Skeletal muscle tissue (tissue), 4 donors: ENCODE measurements around the gene SLC13A1. TPM values are rescaled to one million over a fixed set of nuclear protein-coding genes. Genes with fewer than 3 reads are reported as not detected.

ENCODE experiments used
- H3K27ac ChIP-seq: one replicate; pipeline ENCODE4 v1.7.0; 2013; ENCODE audit warnings: mild to moderate bottlenecking, low read depth, low read length, inconsistent platforms
- H3K27me3 ChIP-seq, 3 donors: one replicate each; pipeline ENCODE4 v1.7.0; 2013; ENCODE audit warnings: low read length in 3 of 3; ENCODE audit not compliant: control insufficient read depth in 3 of 3, insufficient read depth in 3 of 3
- H3K36me3 ChIP-seq, 3 donors: one replicate each; pipeline ENCODE4 v1.7.0; 2013; ENCODE audit warnings: low read length in 3 of 3; ENCODE audit not compliant: control insufficient read depth in 3 of 3, insufficient read depth in 3 of 3
- H3K4me1 ChIP-seq, 3 donors: one replicate each; pipeline ENCODE4 v1.7.0; 2013; ENCODE audit warnings: low read length in 3 of 3, mild to moderate bottlenecking in 3 of 3; ENCODE audit not compliant: control insufficient read depth in 3 of 3, insufficient read depth in 3 of 3
- H3K4me3 ChIP-seq, 3 donors: one replicate each; pipeline ENCODE4 v1.7.0; 2013; ENCODE audit warnings: low read length in 3 of 3
- H3K9ac ChIP-seq, 3 donors: one replicate each; pipeline ENCODE4 v1.7.0; 2013; ENCODE audit warnings: low read length in 3 of 3, mild to moderate bottlenecking in 3 of 3, moderate library complexity in 2 of 3, low read depth in 1 of 3
- H3K9me3 ChIP-seq, 3 donors: one replicate each; pipeline ENCODE4 v1.7.0; 2013; ENCODE audit warnings: low read length in 3 of 3; ENCODE audit not compliant: control insufficient read depth in 3 of 3
- total RNA-seq: library from RNA; depleted of rRNA; stranded (reverse); fragments of >200 nt; gene quantifications from one replicate; pipeline ENCODE4 v1.2.3, GENCODE V29; 2014
- donor health status: Osteomylitis.

The SLC13A1 gene
- total RNA-seq, 1 donor from 2014 or later, result not detected

GRCh38 chr7:123133924-123134323 lies 65.8 kb downstream of the SLC13A1 start:
- no peaks in the 10 kb centered on the region for H3K4me1 ChIP-seq
- no peak overlapping the region for H3K27ac ChIP-seq

GRCh38 chr7:123131961-123132360 lies 67.8 kb downstream of the SLC13A1 start:
- Histone ChIP-seq H3K4me1 (no peaks in the 10 kb centered on the region), H3K4me3 (no peak overlapping the region), H3K36me3 (no peaks in the 10 kb centered on the region), H3K27ac (no peak overlapping the region), H3K9me3 (no peaks in the 10 kb centered on the region), H3K9ac (no peak overlapping the region), H3K27me3 (no peaks in the 10 kb centered on the region)

More at GRCh38 chr7:123133924-123134323, 65.8 kb downstream of the SLC13A1 start:
- H3K36me3 ChIP-seq, result no peaks in the 10 kb centered on the region
- no peaks in the 10 kb centered on the region for H3K9me3 ChIP-seq
- H3K9ac ChIP-seq, result no peak overlapping the region
- no peak overlapping the region for H3K4me3 ChIP-seq
- no peaks in the 10 kb centered on the region for H3K27me3 ChIP-seq

- H3K4me1 ChIP-seq, result no peaks in the 10 kb centered on the region
- no peaks in the 10 kb centered on the region for H3K36me3 ChIP-seq
- no peak overlapping the region for H3K27ac ChIP-seq
- no peaks in the 10 kb centered on the region for H3K9me3 ChIP-seq
- H3K27me3 ChIP-seq, result no peaks in the 10 kb centered on the region
- H3K9ac ChIP-seq, result no peak overlapping the region
- no peak overlapping the region for H3K4me3 ChIP-seq
Measured at GRCh38 chr7:123131556-123131955, 68.2 kb downstream of the SLC13A1 start.

GRCh38 chr7:123131140-123131539 lies 68.6 kb downstream of the SLC13A1 start:
- no peaks in the 10 kb centered on the region for H3K9me3 ChIP-seq
- no peaks in the 10 kb centered on the region for H3K36me3 ChIP-seq
- H3K9ac ChIP-seq, result no peak overlapping the region
- H3K27me3 ChIP-seq, result no peaks in the 10 kb centered on the region
- H3K27ac ChIP-seq, result no peak overlapping the region
- no peak overlapping the region for H3K4me3 ChIP-seq
- H3K4me1 ChIP-seq, result no peaks in the 10 kb centered on the region

- H3K27me3 ChIP-seq, result no peaks in the 10 kb centered on the region
- no peak overlapping the region for H3K4me3 ChIP-seq
- H3K27ac ChIP-seq, result no peak overlapping the region
- no peaks in the 10 kb centered on the region for H3K9me3 ChIP-seq
- no peak overlapping the region for H3K9ac ChIP-seq
- H3K4me1 ChIP-seq, result no peaks in the 10 kb centered on the region
- H3K36me3 ChIP-seq, result no peaks in the 10 kb centered on the region
Measured at GRCh38 chr7:123126691-123127090, 73.1 kb downstream of the SLC13A1 start.

- H3K27ac ChIP-seq, result no peak overlapping the region
- no peak overlapping the region for H3K4me3 ChIP-seq
- H3K36me3 ChIP-seq, result no peaks in the 10 kb centered on the region
- no peak overlapping the region for H3K9ac ChIP-seq
- no peaks in the 10 kb centered on the region for H3K27me3 ChIP-seq
- H3K9me3 ChIP-seq, result no peaks in the 10 kb centered on the region
- H3K4me1 ChIP-seq, result no peaks in the 10 kb centered on the region
Measured at GRCh38 chr7:123126171-123126570, 73.6 kb downstream of the SLC13A1 start.

- H3K27ac ChIP-seq, result no peak overlapping the region
- H3K4me1 ChIP-seq, result no peaks in the 10 kb centered on the region
- no peaks in the 10 kb centered on the region for H3K9me3 ChIP-seq
- H3K27me3 ChIP-seq, result no peaks in the 10 kb centered on the region
- no peaks in the 10 kb centered on the region for H3K36me3 ChIP-seq
- H3K4me3 ChIP-seq, result no peak overlapping the region
- H3K9ac ChIP-seq, result no peak overlapping the region
Measured at GRCh38 chr7:123125231-123125630, 74.5 kb downstream of the SLC13A1 start.

- H3K27ac ChIP-seq, result no peak overlapping the region
- no peaks in the 10 kb centered on the region for H3K9me3 ChIP-seq
- no peaks in the 10 kb centered on the region for H3K27me3 ChIP-seq
- no peaks in the 10 kb centered on the region for H3K36me3 ChIP-seq
- no peak overlapping the region for H3K9ac ChIP-seq
- no peak overlapping the region for H3K4me3 ChIP-seq
- H3K4me1 ChIP-seq, result no peaks in the 10 kb centered on the region
Measured at GRCh38 chr7:123122916-123123315, 76.9 kb downstream of the SLC13A1 start.

GRCh38 chr7:123120286-123120685 lies 79.5 kb downstream of the SLC13A1 start:
- Histone ChIP-seq H3K4me1 (no peaks in the 10 kb centered on the region), H3K4me3 (no peak overlapping the region), H3K27me3 (no peaks in the 10 kb centered on the region), H3K9ac (no peak overlapping the region), H3K36me3 (no peaks in the 10 kb centered on the region), H3K9me3 (no peaks in the 10 kb centered on the region), H3K27ac (no peak overlapping the region)

- Histone ChIP-seq H3K27ac (no peak overlapping the region), H3K4me1 (no peaks in the 10 kb centered on the region), H3K9me3 (no peaks in the 10 kb centered on the region), H3K27me3 (no peaks in the 10 kb centered on the region), H3K36me3 (no peaks in the 10 kb centered on the region), H3K4me3 (no peak overlapping the region), H3K9ac (no peak overlapping the region)
Measured at GRCh38 chr7:123115331-123115730, 84.4 kb downstream of the SLC13A1 start.

- no peaks in the 10 kb centered on the region for H3K9me3 ChIP-seq
- H3K9ac ChIP-seq, result no peak overlapping the region
- H3K4me3 ChIP-seq, result no peak overlapping the region
- no peaks in the 10 kb centered on the region for H3K36me3 ChIP-seq
- H3K4me1 ChIP-seq, result no peaks in the 10 kb centered on the region
- no peaks in the 10 kb centered on the region for H3K27me3 ChIP-seq
- H3K27ac ChIP-seq, result no peak overlapping the region
Measured at GRCh38 chr7:123114288-123114687, 85.5 kb downstream of the SLC13A1 start.
